GM23338 (cell line): ENCODE data around the gene SPOCK2. TPM values are rescaled to one million over a fixed set of nuclear protein-coding genes. Genes with fewer than 3 reads are reported as not detected.

ENCODE experiments used
- ATAC-seq: fragments of 200-7000 bp; cut with Tn5 transposase; 3 replicates; pipeline ENCODE4 v1.9.1; 2020
- DNase-seq: peaks from one replicate; pipeline ENCODE4 v3.0.0-alpha.2; 2015; ENCODE audit warnings: low spot score
- H2AFZ ChIP-seq: fragments of 200-600 bp; sonication (generic); 2 replicates; pipeline ENCODE4 v1.8.0; 2016; ENCODE audit warnings: antibody characterized with exemption, mild to moderate bottlenecking, moderate library complexity
- H3F3A ChIP-seq: fragments of 200-600 bp; sonication (generic); replicated peaks from 2 replicates; pipeline ENCODE4 v1.8.0; 2017; ENCODE audit warnings: antibody characterized with exemption, mixed run types, low read depth
- H3K27ac ChIP-seq: fragments of 200-600 bp; sonication (generic); 2 replicates; pipeline ENCODE4 v1.6.1; 2016; ENCODE audit warnings: low read depth
- H3K27me3 ChIP-seq: fragments of 200-600 bp; sonication (generic); 2 replicates; pipeline ENCODE4 v1.8.0; 2016; ENCODE audit warnings: mild to moderate bottlenecking, mixed run types, moderate library complexity; ENCODE audit not compliant: insufficient read depth
- H3K36me3 ChIP-seq: fragments of 200-600 bp; sonication (generic); 2 replicates; pipeline ENCODE4 v1.8.0; 2016; ENCODE audit warnings: mild to moderate bottlenecking; ENCODE audit not compliant: insufficient read depth
- H3K4me1 ChIP-seq: fragments of 200-600 bp; sonication (generic); 2 replicates; pipeline ENCODE4 v1.8.0; 2016; ENCODE audit warnings: mild to moderate bottlenecking, moderate library complexity; ENCODE audit not compliant: insufficient read depth
- H3K4me2 ChIP-seq: fragments of 200-600 bp; sonication (generic); 2 replicates; pipeline ENCODE4 v1.7.1; 2017; ENCODE audit warnings: mixed run types
- H3K4me3 ChIP-seq: fragments of 200-600 bp; sonication (generic); 2 replicates; pipeline ENCODE4 v1.6.1; 2016; ENCODE audit warnings: mixed run types
- H3K79me2 ChIP-seq: fragments of 200-600 bp; sonication (generic); replicated peaks from 2 replicates; pipeline ENCODE4 v1.8.0; 2017; ENCODE audit warnings: mild to moderate bottlenecking; ENCODE audit not compliant: insufficient read depth
- H3K9me2 ChIP-seq: fragments of 200-600 bp; sonication (generic); 2 replicates; pipeline ENCODE4 v1.8.0; 2017; ENCODE audit not compliant: insufficient read depth
- H4K20me1 ChIP-seq: fragments of 200-600 bp; sonication (generic); replicated peaks from 2 replicates; pipeline ENCODE4 v1.8.0; 2017; ENCODE audit warnings: mild to moderate bottlenecking; ENCODE audit not compliant: insufficient read depth
- H3K27ac Mint-ChIP-seq: 2 replicates; pipeline ENCODE4 v1.8.0; 2020; ENCODE audit warnings: inconsistent platforms, mild to moderate bottlenecking, moderate library complexity, mixed read lengths
- H3K27me3 Mint-ChIP-seq: 3 replicates; pipeline ENCODE4 v1.8.0; 2022; ENCODE audit warnings: low read depth, mild to moderate bottlenecking, moderate library complexity, mixed read lengths, inconsistent platforms; ENCODE audit not compliant: insufficient read depth, poor library complexity
- H3K36me3 Mint-ChIP-seq: 3 replicates; pipeline ENCODE4 v1.8.0; 2021; ENCODE audit warnings: low read depth, mild to moderate bottlenecking, inconsistent platforms, moderate library complexity, mixed read lengths
- H3K4me1 Mint-ChIP-seq: 3 replicates; pipeline ENCODE4 v1.8.0; 2020; ENCODE audit warnings: mild to moderate bottlenecking, inconsistent platforms, mixed read lengths
- H3K4me3 Mint-ChIP-seq: 3 replicates; pipeline ENCODE4 v1.8.0; 2021; ENCODE audit warnings: moderate library complexity, mild to moderate bottlenecking, inconsistent platforms, mixed read lengths
- H3K9me3 Mint-ChIP-seq: 3 replicates; pipeline ENCODE4 v1.8.0; 2020; ENCODE audit warnings: moderate library complexity, mild to moderate bottlenecking, inconsistent platforms, mixed read lengths
- CREB1 ChIP-seq: fragments of 250-450 bp; sonication (Bioruptor Pico); IDR thresholded peaks from 2 replicates; pipeline ENCODE4 v1.5.0; 2020; ENCODE audit warnings: low read depth, mild to moderate bottlenecking, moderate library complexity
- CTCF ChIP-seq, 2 experiments: fragments of 200-600 bp in 1 of 2; sonication (generic) in 1 of 2; conservative IDR thresholded peaks; 2 replicates each; pipeline versions ENCODE4 v1.5.1 to v1.6.1; 2016 to 2017; ENCODE audit warnings: antibody characterized with exemption in 2 of 2, low read depth in 2 of 2, mild to moderate bottlenecking in 2 of 2, moderate library complexity in 1 of 2
- ETS1 ChIP-seq: IDR thresholded peaks from 2 replicates; pipeline ENCODE4 v1.6.1; 2016; ENCODE audit warnings: antibody characterized with exemption
- EZH2 ChIP-seq: fragments of 200-600 bp; sonication (generic); IDR thresholded peaks from one replicate; pipeline ENCODE4 v1.8.0; 2017; ENCODE audit warnings: antibody characterized with exemption, mild to moderate bottlenecking, low read depth; ENCODE audit not compliant: unreplicated experiment
- EZH2phosphoT487 ChIP-seq: fragments of 200-600 bp; sonication (generic); IDR thresholded peaks from one replicate; pipeline ENCODE4 v1.8.1; 2018; ENCODE audit warnings: antibody characterized with exemption; ENCODE audit not compliant: unreplicated experiment
- JUNB ChIP-seq: IDR thresholded peaks from one replicate; pipeline ENCODE4 v1.6.1; 2016; ENCODE audit warnings: antibody characterized with exemption; ENCODE audit not compliant: unreplicated experiment
- NANOG ChIP-seq: IDR thresholded peaks from 2 replicates; pipeline ENCODE4 v1.6.1; 2016; ENCODE audit warnings: antibody characterized with exemption, borderline replicate concordance
- ZNF114 ChIP-seq: fragments of 250-450 bp; sonication (Bioruptor Pico); IDR thresholded peaks from 2 replicates; pipeline ENCODE4 v1.5.0; 2020; ENCODE audit warnings: mild to moderate bottlenecking, moderate library complexity
- ZNF462 ChIP-seq: fragments of 250-450 bp; sonication (Bioruptor Pico); IDR thresholded peaks from 2 replicates; pipeline ENCODE4 v1.5.0; 2020; ENCODE audit warnings: mild to moderate bottlenecking, moderate library complexity
- polyA plus RNA-seq: library from polyadenylated mRNA; unstranded; fragments of >200 nt; fragmentation: Nextera tagmentation; extraction: Ambion mirVana; gene quantifications from 2 replicates; pipeline ENCODE4 v1.2.1, GENCODE V29; 2016
- total RNA-seq: library from RNA; depleted of rRNA; stranded (reverse); fragments of >200 nt; shearing (Covaris generic); gene quantifications from 2 replicates; pipeline ENCODE4 v1.2.3, GENCODE V29; 2014

Gene SPOCK2
- total and polyA plus RNA-seq, 2 experiments from 2014 or later, result 1.3 to 3.6 TPM

- ATAC-seq (no peak), DNase-seq (no peak)
- H3K4me1 Mint-ChIP-seq, result peaks cover 17% of the 10 kb centered on the region
- peaks cover 6% of the 10 kb centered on the region; the same call in 1 of the 2 replicates for H3K4me1 ChIP-seq
- H3K27ac Mint-ChIP-seq, result no peak overlapping the region
- no peaks in the 10 kb centered on the region for H3K27me3 ChIP-seq
- H3K27me3 Mint-ChIP-seq, result no peaks in the 10 kb centered on the region
- no peaks in the 10 kb centered on the region for H3F3A ChIP-seq
- H3K36me3 ChIP-seq, result no peaks in the 10 kb centered on the region; the same call in 1 of the 2 replicates
- peak overlapping the region; percentile 30; the same call in 1 of the 2 replicates for H3K27ac ChIP-seq
- H4K20me1 ChIP-seq, result no peaks in the 10 kb centered on the region
- no peak for TF ChIP-seq ZNF114 (CRISPR knock-in tag)
- TF ChIP-seq CTCF (conservative IDR thresholded peaks at IDR 0.05; ENCODE audit: low read depth in 2 of 2), result no peak
- TF ChIP-seq NANOG, result no peak
- H2AFZ ChIP-seq, result no peak overlapping the region
- no peak overlapping the region for H3K4me3 Mint-ChIP-seq
- peaks cover 18% of the 10 kb centered on the region for H3K36me3 Mint-ChIP-seq
- no peak overlapping the region for H3K4me2 ChIP-seq
- peaks cover 8% of the 10 kb centered on the region; the same call in 2 of the 3 replicates for H3K9me3 Mint-ChIP-seq
- no peaks in the 10 kb centered on the region for H3K9me2 ChIP-seq
- no peaks in the 10 kb centered on the region for H3K79me2 ChIP-seq
- H3K4me3 ChIP-seq, result no peak overlapping the region
Measured at GRCh38 chr10:72134785-72135767, 46.7 kb upstream of the SPOCK2 start.

- no peaks in the 10 kb centered on the region for H3K79me2 ChIP-seq
- peaks cover 18% of the 10 kb centered on the region for H3K36me3 Mint-ChIP-seq
- H3F3A ChIP-seq, result no peaks in the 10 kb centered on the region
- H3K27me3 Mint-ChIP-seq, result no peaks in the 10 kb centered on the region
- peaks cover 2% of the 10 kb centered on the region; the same call in 1 of the 2 replicates for H3K4me1 ChIP-seq
- H3K9me3 Mint-ChIP-seq, result peaks cover 8% of the 10 kb centered on the region; the same call in 2 of the 3 replicates
- H3K27ac Mint-ChIP-seq, result no peak overlapping the region
- H3K9me2 ChIP-seq, result no peaks in the 10 kb centered on the region
- H3K4me3 Mint-ChIP-seq, result no peak overlapping the region
- DNase-seq (no peak), ATAC-seq (no peak)
- TF ChIP-seq NANOG (no peak), ETS1 (no peak), JUNB (no peak), CREB1 (CRISPR knock-in tag) (no peak), ZNF462 (CRISPR knock-in tag) (no peak), ZNF114 (CRISPR knock-in tag) (no peak), EZH2 (no peak), EZH2phosphoT487 (no peak)
- H3K27me3 ChIP-seq, result no peaks in the 10 kb centered on the region
- no peaks in the 10 kb centered on the region for H4K20me1 ChIP-seq
- no peak overlapping the region for H3K4me3 ChIP-seq
- no peaks in the 10 kb centered on the region; the same call in 1 of the 2 replicates for H3K36me3 ChIP-seq
- no peak overlapping the region for H2AFZ ChIP-seq
- H3K4me2 ChIP-seq, result no peak overlapping the region
- H3K4me1 Mint-ChIP-seq, result peaks cover 13% of the 10 kb centered on the region; the same call in 2 of the 3 replicates
- no peak overlapping the region for H3K27ac ChIP-seq
Measured at GRCh38 chr10:72133517-72133916, 45.2 kb upstream of the SPOCK2 start.
